Measurements from ENCODE around the gene PLEKHG2. TPM values are rescaled to one million over a fixed set of nuclear protein-coding genes. Genes with fewer than 3 reads are reported as not detected.

The PLEKHG2 gene
- total RNA-seq, 1 donor, result 14.1 TPM

- DNase-seq (ENCODE audit: low read depth), result peak; percentile 84
- no peak for TF ChIP-seq CTCF (IDR thresholded peaks at IDR 0.05; ENCODE audit: insufficient read depth, low read length)
- H3K4me3 ChIP-seq (ENCODE audit: low read depth, low read length), result no peak overlapping the region
Observed at GRCh38 chr19:39398297-39398864, 14.1 kb upstream of the PLEKHG2 start.

GRCh38 chr19:39399668-39400050 lies 12.8 kb upstream of the PLEKHG2 start:
- TF ChIP-seq CTCF (IDR thresholded peaks at IDR 0.05; ENCODE audit: insufficient read depth, low read length), result no peak
- no peak for DNase-seq (ENCODE audit: low read depth)
- no peak overlapping the region for H3K4me3 ChIP-seq (ENCODE audit: low read depth, low read length)

GRCh38 chr19:39400061-39400460 lies 12.4 kb upstream of the PLEKHG2 start:
- no peak for TF ChIP-seq CTCF (IDR thresholded peaks at IDR 0.05; ENCODE audit: insufficient read depth, low read length)
- no peak overlapping the region for H3K4me3 ChIP-seq (ENCODE audit: low read depth, low read length)
- no peak for DNase-seq (ENCODE audit: low read depth)

DNA sequence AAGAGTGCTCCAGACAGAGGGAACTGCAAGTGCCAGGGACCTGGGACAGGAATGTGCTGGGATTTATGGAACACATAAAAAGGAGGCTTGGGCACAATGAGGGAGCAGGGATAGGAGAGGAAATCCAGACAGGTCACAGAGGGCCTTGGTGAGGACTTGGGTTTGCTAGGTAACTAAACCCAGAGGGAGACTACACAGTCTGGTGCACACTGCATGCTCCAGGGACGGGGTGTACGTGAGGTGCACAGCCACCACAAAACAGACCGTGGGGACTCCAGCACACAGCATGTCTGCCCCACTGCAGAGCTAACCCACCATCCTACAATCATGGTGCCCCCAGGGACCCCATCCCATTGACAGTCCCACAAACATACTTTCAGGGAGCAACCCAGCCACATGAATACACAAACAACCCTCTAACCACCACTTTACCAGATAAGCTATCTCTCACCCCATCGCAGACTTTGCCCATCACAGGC lies 11.4 kb upstream of the PLEKHG2 start:
- no peak overlapping the region for H3K4me3 ChIP-seq (ENCODE audit: low read depth, low read length)
- DNase-seq (ENCODE audit: low read depth), result no peak

GRCh38 chr19:39401549-39402345 lies 10.7 kb upstream of the PLEKHG2 start:
- TF ChIP-seq CTCF (IDR thresholded peaks at IDR 0.05; ENCODE audit: insufficient read depth, low read length), result no peak
- DNase-seq (ENCODE audit: low read depth), result peak; percentile 77

More for the DNA sequence above, 11.4 kb upstream of the PLEKHG2 start:
- TF ChIP-seq CTCF (IDR thresholded peaks at IDR 0.05; ENCODE audit: insufficient read depth, low read length), result no peak

GRCh38 chr19:39402346-39403300 lies 9.8 kb upstream of the PLEKHG2 start:
- TF ChIP-seq CTCF (IDR thresholded peaks at IDR 0.05; ENCODE audit: insufficient read depth, low read length), result no peak
- DNase-seq (ENCODE audit: low read depth), result peak; percentile 94
- H3K4me3 ChIP-seq (ENCODE audit: low read depth, low read length), result peak overlapping the region; percentile 60

More at GRCh38 chr19:39401549-39402345, 10.7 kb upstream of the PLEKHG2 start:
- no peak overlapping the region for H3K4me3 ChIP-seq (ENCODE audit: low read depth, low read length)
